Neural cell (in vitro differentiated cells): ENCODE results near the gene PARP12. TPM values are rescaled to one million over a fixed set of nuclear protein-coding genes. Genes with fewer than 3 reads are reported as not detected.

Experiments
- H2AFZ ChIP-seq: fragments of 200-600, 300-800 bp; sonication (generic), shearing (Covaris generic); 2 replicates; pipeline ENCODE4 v1.6.0; 2014; ENCODE audit warnings: low read depth, mild to moderate bottlenecking, antibody characterized with exemption, low read length, moderate library complexity
- H3F3A ChIP-seq: fragments of 200-600 bp; shearing (Covaris generic); 2 replicates; pipeline ENCODE4 v1.6.1; 2016; ENCODE audit warnings: mild to moderate bottlenecking, moderate library complexity, mixed read lengths, antibody characterized with exemption, low read length; ENCODE audit not compliant: insufficient read depth, poor library complexity, severe bottlenecking
- H3K27ac ChIP-seq: fragments of 200-600, 300-800 bp; sonication (generic), shearing (Covaris generic); 2 replicates; pipeline ENCODE4 v1.5.1; 2014; ENCODE audit warnings: mild to moderate bottlenecking, low read length, moderate library complexity
- H3K27me3 ChIP-seq: fragments of 300-800, 200-600 bp; sonication (generic), shearing (Covaris generic); 2 replicates; pipeline ENCODE4 v1.6.0; 2014; ENCODE audit warnings: mild to moderate bottlenecking, low read depth, low read length, moderate library complexity; ENCODE audit not compliant: insufficient read depth
- H3K36me3 ChIP-seq: fragments of 300-800, 200-600 bp; sonication (generic), shearing (Covaris generic); 2 replicates; pipeline ENCODE4 v1.5.1; 2014; ENCODE audit warnings: mild to moderate bottlenecking, antibody characterized with exemption, low read length, moderate library complexity; ENCODE audit not compliant: insufficient read depth
- H3K4me2 ChIP-seq: fragments of 300-800, 200-600 bp; sonication (generic), shearing (Covaris generic); 2 replicates; pipeline ENCODE4 v1.6.0; 2014; ENCODE audit warnings: mild to moderate bottlenecking, low read length
- H3K4me3 ChIP-seq: fragments of 300-800, 200-600 bp; sonication (generic), shearing (Covaris generic); 2 replicates; pipeline ENCODE4 v1.5.1; 2014; ENCODE audit warnings: mild to moderate bottlenecking, low read length, moderate library complexity
- H3K79me2 ChIP-seq: fragments of 200-600 bp; shearing (Covaris generic); replicated peaks from 2 replicates; pipeline ENCODE4 v1.6.0; 2014; ENCODE audit warnings: mild to moderate bottlenecking, low read length, moderate library complexity; ENCODE audit not compliant: insufficient read depth
- H3K9ac ChIP-seq: fragments of 300-800, 200-600 bp; sonication (generic), shearing (Covaris generic); 2 replicates; pipeline ENCODE4 v1.6.1; 2016; ENCODE audit warnings: mild to moderate bottlenecking, low read length, mixed read lengths
- H3K9me2 ChIP-seq: fragments of 200-600 bp; shearing (Covaris generic); 2 replicates; pipeline ENCODE4 v1.6.1; 2016; ENCODE audit warnings: mild to moderate bottlenecking, low read length, mixed read lengths; ENCODE audit not compliant: insufficient read depth
- H3K9me3 ChIP-seq: fragments of 200-600, 300-800 bp; sonication (generic), shearing (Covaris generic); 2 replicates; pipeline ENCODE4 v1.6.1; 2016; ENCODE audit warnings: mild to moderate bottlenecking, mixed run types, low read length, moderate library complexity, mixed read lengths
- H4K20me1 ChIP-seq: fragments of 200-600 bp; shearing (Covaris generic); 2 replicates; pipeline ENCODE4 v1.6.1; 2016; ENCODE audit warnings: mild to moderate bottlenecking, mixed run types; ENCODE audit not compliant: insufficient read depth
- CTCF ChIP-seq: fragments of 450-650 bp; IDR thresholded peaks from 2 replicates; pipeline ENCODE4 v1.5.1; 2014; ENCODE audit warnings: antibody characterized with exemption, mild to moderate bottlenecking, moderate library complexity; ENCODE audit not compliant: poor library complexity, severe bottlenecking
- EP300 ChIP-seq: fragments of 450-650 bp; conservative IDR thresholded peaks from 2 replicates; pipeline ENCODE4 v1.6.1; 2014; ENCODE audit warnings: antibody characterized with exemption, mild to moderate bottlenecking, moderate library complexity; ENCODE audit not compliant: poor library complexity, severe bottlenecking
- EZH2 ChIP-seq: fragments of 200-600, 300-800 bp; shearing (Covaris generic), sonication (generic); IDR thresholded peaks from 2 replicates; pipeline ENCODE4 v1.6.1; 2014; ENCODE audit warnings: antibody characterized with exemption, low read length, borderline replicate concordance, mild to moderate bottlenecking; ENCODE audit not compliant: insufficient read depth, poor library complexity, severe bottlenecking
- MXI1 ChIP-seq: fragments of 450-650 bp; conservative IDR thresholded peaks from 2 replicates; pipeline ENCODE4 v1.6.1; 2014; ENCODE audit warnings: antibody characterized with exemption, mild to moderate bottlenecking; ENCODE audit not compliant: poor library complexity, severe bottlenecking
- POLR2AphosphoS5 ChIP-seq: IDR thresholded peaks from 2 replicates; pipeline ENCODE4 v1.6.1; 2012
- RAD21 ChIP-seq: fragments of 450-650 bp; conservative IDR thresholded peaks from 2 replicates; pipeline ENCODE4 v1.6.1; 2014; ENCODE audit warnings: antibody characterized with exemption, mild to moderate bottlenecking, moderate library complexity
- REST ChIP-seq: IDR thresholded peaks from 2 replicates; pipeline ENCODE4 v1.6.1; 2012; ENCODE audit warnings: borderline replicate concordance
- SMC3 ChIP-seq: fragments of 450-650 bp; conservative IDR thresholded peaks from 2 replicates; pipeline ENCODE4 v1.6.1; 2014; ENCODE audit warnings: antibody characterized with exemption, mild to moderate bottlenecking, moderate library complexity; ENCODE audit not compliant: poor library complexity
- TAF1 ChIP-seq: IDR thresholded peaks from 2 replicates; pipeline ENCODE4 v1.6.1; 2012; ENCODE audit warnings: low read depth
- polyA plus RNA-seq: library from polyadenylated mRNA; depleted of rRNA; stranded (reverse); fragments of >200 nt; gene quantifications from 2 replicates; pipeline ENCODE4 v1.2.3, GENCODE V29; 2014

The PARP12 gene
- polyA plus RNA-seq, 1 donor from 2014 or later: not detected

DNA sequence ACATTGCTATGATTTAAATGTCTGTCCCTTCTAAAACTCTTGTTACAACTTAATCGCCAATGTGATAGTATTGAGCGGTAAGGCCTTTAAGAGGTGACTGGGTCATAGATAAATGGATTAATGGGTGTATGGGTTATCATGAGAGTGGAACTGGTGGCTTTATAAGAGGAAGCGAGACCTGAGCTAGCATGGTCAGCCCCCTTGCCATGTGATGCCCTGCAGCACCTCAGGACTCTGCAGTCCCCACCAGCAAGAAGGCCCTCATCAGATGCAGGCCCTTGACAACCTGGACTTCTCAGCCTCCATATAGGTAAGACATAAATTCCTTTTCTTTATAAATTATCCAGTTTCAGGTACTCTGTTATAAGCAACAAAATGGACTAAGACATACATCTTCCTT, 15.6 kb downstream of the PARP12 start:
- H3K36me3 ChIP-seq: no peaks in the 10 kb centered on the region
- H3K9ac ChIP-seq: no peak overlapping the region
- TF ChIP-seq SMC3 (no peak), REST (no peak), EZH2 (no peak), POLR2AphosphoS5 (no peak), EP300 (no peak), CTCF (no peak), TAF1 (no peak), RAD21 (no peak), MXI1 (no peak)
- no peaks in the 10 kb centered on the region for H3K79me2 ChIP-seq
- peaks cover 3% of the 10 kb centered on the region for H3K9me3 ChIP-seq
- H3K27ac ChIP-seq: no peak overlapping the region
- no peaks in the 10 kb centered on the region for H3K27me3 ChIP-seq
- no peaks in the 10 kb centered on the region for H3F3A ChIP-seq
- H3K9me2 ChIP-seq: no peaks in the 10 kb centered on the region
- no peaks in the 10 kb centered on the region for H4K20me1 ChIP-seq
- H3K4me2 ChIP-seq: no peak overlapping the region
- H2AFZ ChIP-seq: no peak overlapping the region
- H3K4me3 ChIP-seq: no peak overlapping the region

GRCh38 chr7:140045697-140046096, 17.1 kb downstream of the PARP12 start:
- Histone ChIP-seq H3K9ac (no peak overlapping the region), H3K27ac (no peak overlapping the region)
- no peak for TF ChIP-seq TAF1
- TF ChIP-seq EP300: no peak
- TF ChIP-seq MXI1: no peak
- TF ChIP-seq RAD21: no peak
- no peak for TF ChIP-seq SMC3
- TF ChIP-seq EZH2: no peak
- TF ChIP-seq REST: no peak
- no peak for TF ChIP-seq POLR2AphosphoS5
- TF ChIP-seq CTCF: no peak

More at GRCh38 chr7:140045697-140046096, 17.1 kb downstream of the PARP12 start:
- Histone ChIP-seq H3K4me2 (no peak overlapping the region), H3K36me3 (no peaks in the 10 kb centered on the region), H3K27me3 (no peaks in the 10 kb centered on the region), H3K9me2 (no peaks in the 10 kb centered on the region), H2AFZ (no peak overlapping the region), H3F3A (no peaks in the 10 kb centered on the region), H3K4me3 (no peak overlapping the region), H3K79me2 (no peaks in the 10 kb centered on the region), H3K9me3 (peaks cover 3% of the 10 kb centered on the region), H4K20me1 (no peaks in the 10 kb centered on the region)
